NCI-H2196 treated with DMSO at 0.1 percent for 48 hours (cell line): ENCODE data around the gene NEMP2.
"Not testable (repeated sequence)": the region's sequence is repeated elsewhere in the genome, so short reads cannot be mapped to it uniquely, and the experiment has no call there.

Experiments used
- DNase-seq: peaks from one replicate; lab custom pipeline; 2025; ENCODE audit not compliant: unreplicated experiment; lab: John Stamatoyannopoulos, UW

Gene NEMP2

DNA sequence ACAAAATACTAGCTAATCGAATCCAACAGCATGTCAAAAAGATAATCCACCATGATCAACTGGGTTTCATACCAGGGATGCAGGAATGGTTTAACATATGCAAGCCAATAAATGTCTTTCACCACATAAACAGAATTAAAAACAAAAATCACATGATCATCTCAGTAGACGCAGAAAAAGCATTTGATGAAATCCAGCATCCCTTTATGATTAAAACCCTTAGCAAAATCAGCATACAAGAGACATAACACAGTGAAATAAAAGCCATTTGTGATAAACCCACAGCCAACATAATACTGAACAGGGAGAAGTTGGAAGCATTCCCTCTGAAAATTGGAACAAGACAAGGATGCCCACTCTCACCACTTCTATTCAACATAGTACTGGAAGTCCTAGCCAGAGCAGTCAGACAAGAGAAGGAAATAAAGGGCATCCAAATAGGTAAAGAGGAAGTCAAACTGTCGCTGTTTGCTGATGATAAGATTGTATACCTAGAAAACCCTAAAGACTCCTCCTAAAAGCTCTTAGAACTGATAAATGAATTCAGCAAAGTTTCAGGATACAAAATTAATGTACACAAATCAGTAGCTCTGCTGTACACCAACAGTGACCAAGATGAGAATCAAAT, 39.8 kb downstream of the NEMP2 start:
- not testable (repeated sequence) for DNase-seq

DNA sequence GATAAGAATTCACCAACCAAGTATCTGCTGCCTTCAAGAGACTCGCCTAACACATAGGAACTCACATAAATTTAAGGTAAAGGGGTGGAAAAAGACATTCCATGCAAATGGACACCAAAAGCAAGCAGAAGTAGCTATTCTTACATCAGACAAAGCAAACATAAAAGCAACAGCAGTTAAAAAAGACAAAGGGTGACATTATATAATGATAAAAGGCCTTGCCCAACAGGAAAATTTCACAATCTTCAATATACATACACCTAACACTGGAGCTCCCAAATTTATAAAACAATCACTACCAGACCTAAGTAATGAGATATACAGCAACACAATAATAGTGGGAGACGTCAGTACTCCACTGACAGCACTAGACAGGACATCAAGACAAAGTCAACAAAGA, 41.4 kb downstream of the NEMP2 start:
- DNase-seq: no peak

DNA sequence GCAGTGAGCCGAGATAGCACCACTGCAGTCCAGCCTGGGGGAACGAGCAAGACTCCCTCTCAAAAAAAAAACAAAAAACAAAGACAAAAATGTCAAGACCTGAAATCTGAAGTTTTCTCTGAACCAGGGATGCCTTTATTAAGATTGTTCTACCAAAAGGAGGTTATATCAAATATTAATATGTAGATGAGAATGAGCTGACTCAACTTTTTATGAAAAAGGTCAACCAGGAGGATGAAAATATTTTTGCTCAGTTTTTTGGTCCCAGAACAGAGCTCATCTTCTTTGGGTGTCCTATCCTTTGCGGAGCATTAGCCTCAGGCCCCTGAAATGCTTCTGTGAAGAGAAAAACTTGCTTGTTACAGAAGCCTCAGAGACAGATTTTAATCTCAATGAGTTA, 44.0 kb downstream of the NEMP2 start:
- no peak for DNase-seq

DNA sequence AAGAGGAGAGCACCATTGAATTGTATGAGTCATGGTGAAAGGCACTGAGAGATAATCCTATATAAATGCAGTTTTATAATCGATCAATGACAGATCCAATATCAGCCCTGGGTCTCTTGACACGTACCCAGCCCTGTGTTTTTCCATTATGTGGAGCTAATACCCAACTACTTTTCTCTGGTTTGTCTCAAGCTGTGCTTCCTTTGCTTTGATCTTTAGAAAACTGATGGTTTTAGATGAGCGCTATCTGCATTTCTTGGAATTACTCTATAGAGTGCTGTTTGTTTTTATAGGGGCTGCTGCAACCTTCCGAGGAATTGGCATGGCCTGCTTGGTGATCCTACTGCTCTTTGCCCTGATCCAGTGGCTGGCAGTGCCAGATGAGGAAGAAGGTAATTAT, 45.0 kb downstream of the NEMP2 start:
- no peak for DNase-seq

DNA sequence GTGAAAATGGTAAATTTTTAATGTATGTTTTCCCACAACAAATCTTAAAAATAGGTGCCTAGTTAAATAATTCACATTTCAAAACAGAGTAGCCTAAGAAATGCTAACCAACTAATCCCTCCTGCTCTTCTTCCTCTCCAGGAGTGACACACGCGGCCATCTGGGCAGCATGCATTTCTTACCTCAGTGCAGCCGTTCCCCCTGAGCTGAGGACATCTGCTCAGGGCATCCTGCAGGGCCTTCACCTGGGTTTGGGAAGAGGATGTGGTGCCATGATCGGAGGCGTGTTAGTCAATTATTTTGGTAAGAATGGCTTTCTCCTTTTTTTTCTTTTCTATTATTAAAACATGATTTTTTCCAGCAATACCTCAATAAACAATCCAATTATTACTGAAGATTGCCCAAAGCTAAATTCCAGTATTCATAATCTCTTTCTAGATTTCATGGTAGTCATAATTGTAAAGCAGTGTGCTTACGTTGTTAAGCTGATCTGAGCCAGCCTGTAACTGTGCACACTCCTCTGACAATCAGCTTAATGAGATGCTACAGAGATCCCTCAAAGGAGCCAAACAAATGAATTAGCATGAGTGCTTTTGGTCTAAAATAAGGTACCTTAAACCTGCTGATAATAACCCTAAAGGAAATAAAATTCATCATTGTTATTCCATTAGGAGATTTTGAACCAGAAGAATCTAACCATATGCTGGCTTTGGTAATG, 45.8 kb downstream of the NEMP2 start:
- DNase-seq: no peak

DNA sequence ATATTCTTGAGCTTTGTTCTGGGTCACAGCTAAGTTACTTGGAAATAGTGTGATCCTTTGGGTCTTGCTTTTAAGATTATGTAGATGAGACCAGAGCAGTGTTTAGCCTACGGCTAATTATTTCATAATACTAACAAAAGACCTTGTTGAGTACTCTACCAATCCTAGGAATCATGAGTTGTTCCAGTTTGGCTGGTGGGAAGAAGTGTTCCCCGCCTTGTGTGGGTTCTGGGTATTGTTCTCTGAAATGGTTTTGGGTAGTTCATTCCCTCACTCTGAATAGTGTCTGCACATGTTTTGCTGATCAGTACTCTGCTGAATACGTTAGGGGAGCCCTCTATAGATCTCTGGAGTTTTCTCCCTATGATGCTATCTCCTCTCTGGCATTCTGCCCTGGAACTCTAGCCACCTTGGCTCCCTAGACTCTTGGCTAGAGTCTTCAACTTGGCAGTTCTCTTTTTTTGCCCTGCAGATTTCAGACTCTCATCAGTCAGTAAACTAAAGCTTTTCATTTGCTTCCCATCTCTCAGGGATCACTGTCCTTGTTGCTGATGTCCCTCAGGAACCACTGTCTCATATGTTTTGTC, 48.4 kb downstream of the NEMP2 start:
- no peak for DNase-seq

DNA sequence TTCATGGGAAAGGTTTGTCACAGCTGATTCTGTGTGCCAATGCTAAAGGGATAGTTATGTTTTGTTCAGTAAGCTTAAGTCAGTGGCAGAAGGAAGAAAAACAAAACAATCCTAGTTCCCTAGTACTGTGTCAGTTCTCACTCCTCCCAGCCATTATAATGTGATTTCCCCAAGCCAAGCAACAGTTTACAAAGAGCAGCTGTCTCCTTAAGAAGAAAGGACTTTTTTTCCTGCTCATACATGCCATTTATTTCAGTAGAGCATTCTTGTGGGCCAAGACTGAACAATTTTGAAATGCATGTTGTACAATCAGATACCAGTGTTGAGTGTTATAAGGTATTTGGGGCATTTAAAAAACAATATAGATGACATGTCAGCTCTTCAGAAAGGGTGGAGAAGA, 52.1 kb downstream of the NEMP2 start:
- no peak for DNase-seq

DNA sequence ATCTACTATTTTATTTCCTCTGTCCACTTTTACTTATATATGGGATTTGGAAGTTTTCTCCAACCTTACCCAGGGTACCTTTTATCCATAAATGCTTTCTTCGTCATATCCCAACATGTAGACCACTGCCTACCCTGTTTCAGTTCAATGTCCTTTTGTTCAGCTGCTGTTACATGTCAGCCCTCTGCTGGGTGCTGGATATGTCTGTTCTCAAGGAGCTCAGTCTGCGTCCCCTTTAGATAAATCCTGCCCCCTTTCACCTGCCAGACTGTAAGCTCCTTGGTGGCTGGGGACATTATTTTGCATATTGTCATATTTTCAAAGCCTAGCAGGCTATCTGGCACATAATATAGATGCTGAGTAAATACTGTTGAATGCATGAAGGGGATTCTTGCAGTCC, 53.2 kb downstream of the NEMP2 start:
- DNase-seq: no peak

DNA sequence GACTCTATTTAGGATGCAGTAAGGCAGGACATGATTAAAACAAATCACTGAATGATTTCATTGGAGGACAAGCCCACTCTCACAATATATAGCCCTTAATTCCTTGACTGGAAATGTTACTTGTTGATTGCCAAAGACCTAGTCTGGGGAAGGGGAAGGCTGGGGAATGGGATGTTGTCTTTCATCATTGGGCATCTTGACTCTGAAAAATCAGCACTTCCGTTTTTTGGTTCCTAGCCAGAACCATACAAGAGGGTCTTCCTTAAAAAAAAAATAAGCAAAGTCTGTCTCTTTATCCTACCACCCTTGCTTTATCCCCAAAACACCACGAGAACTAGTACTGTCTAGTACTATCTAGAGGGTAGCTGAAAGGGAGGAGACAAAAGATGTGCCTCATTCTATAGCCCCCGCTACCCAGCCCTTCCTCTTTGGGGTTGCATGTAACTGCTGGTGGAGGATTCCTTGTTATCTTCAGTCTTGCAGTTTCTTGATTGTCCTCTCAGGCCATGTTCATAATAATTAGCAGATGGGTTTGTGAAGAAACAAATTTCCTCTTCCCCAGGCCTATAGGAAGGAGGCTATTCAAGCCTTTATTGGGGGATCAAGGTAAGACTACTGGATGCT, 55.8 kb downstream of the NEMP2 start:
- DNase-seq: no peak

DNA sequence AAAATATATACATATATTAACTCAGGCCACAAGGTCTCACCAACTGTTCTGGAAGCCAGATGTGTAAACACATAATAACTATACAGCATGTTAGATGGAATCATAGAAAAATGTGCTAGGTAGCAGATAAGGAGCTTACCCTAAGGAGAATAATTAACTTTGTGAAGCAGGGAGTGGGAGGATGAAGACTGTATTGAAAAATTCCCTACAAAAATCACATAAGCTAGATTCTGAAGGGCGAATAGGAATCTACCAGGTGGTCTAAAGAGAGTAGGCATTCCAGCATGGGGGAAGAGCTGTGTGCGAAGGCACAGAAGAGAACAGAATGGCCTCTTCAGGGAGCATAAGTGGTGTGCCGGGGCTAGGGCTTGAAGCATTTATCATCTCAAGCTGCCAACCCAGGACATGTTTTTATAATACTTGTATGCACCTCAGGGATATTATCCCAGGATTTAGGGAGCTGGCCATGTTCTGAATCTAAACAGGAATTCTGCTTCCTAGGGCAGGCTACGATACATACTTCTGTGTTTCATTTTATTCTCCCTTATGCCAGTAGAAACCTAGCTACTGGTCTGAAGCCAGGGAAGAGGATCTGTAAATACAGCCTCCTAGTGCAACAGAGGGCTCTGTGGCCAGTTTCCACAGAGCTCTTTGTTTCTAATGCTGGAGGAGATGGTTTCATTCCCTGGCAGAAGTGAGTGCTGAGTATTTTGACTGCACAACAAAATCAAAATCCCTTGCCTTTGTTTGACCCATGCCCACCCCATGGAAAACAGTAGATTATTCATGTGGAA, 56.7 kb downstream of the NEMP2 start:
- peak; percentile 23 for DNase-seq

DNA sequence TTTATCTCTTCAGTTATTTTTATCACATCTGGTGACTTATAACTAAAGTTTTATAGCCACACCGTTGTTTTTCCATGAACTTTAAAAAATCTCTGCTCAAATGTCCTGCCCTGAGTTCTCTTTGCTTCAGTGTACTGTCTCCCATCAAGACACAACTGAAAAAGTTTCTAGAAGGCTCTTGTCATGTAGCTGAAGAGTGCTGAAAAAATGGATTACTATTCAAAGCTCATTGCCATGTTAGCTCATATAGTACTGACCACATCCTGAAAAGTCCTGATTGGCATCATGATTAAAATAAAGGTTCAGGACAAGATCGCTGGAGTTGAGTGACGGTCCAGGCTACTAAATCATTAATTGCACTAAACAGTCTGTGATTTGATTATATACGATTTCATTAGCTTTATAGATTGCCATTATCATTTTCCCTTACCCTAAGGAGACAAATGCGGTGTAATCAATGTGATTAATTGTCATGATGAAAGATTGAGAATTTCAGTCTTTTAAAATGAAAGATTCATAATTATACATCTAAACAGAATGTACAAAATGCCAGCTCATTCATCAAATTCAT, 64.2 kb downstream of the NEMP2 start:
- no peak for DNase-seq

DNA sequence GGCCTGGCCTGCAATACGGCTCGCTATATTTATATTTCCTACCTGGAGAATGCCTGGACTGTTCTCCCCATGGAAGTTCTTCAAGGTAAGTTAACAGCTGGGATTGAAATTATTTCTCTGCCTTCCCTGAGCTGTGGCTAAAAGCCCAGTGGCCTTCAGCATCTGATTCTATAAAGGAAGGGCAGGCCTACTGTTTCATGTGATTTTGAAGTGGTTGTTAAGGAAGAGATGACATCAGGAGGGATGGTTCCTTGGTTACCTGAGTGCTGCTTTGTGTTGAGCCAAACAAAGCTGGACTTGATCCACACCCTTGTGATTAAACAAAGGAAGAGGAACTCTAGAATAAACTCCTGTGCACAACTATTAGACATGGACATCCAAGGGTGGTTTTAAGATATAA, 64.8 kb downstream of the NEMP2 start:
- peak; percentile 95 for DNase-seq

DNA sequence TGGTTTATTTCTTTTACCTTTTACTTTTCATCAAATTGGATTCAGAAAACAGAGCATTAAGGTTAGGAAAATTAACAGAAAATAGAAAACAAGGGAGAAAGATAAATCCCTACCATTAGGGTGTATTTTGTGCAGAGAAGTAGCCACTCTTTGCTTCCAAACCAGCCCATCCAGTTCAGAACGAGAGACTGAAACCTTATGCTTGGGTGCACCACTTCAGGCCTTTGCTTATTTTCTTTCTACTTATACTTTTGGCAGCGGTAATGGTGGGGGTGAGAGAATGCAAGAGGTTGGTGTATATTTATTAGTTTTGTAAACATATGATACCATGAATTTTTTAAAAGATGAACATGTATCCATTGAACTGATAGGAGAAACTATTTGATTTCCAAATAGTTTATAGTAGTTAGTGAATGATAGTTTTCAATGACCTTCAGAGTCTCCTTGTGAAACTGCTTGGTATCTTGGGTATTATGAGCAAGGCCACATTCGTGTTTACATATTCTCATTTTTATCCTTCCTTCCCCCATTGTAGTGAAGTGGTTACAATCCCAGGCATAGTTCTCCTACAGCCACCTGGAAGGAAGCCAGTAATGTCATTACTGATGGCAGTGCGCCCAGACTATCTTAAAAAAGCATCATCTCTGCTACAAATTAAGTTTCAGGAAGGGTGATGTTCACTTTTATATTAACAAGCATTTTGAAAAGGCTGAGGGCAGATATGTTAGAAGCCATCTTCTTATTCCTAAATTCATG, 65.5 kb downstream of the NEMP2 start:
- peak; percentile 87 for DNase-seq

DNA sequence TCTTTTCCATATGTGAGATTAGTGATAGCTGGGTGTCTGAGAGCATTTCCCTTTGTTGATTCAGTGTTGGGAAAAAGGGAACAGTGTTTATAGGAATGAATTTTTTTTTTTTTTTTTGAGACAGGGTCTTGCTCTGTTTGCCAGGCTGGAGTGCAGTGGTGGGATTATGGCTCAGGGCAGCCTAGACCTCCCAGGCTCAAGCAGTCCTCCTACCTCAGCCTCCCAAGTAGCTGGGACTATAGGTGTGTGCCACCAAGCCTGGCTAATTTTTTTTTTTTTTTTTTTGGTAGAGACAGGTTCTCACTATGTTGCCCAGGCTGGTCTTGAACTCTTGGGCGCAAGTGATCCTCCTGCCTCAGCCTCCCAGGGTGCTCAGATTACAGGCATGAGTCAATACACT, 66.2 kb downstream of the NEMP2 start:
- not testable (repeated sequence) for DNase-seq

DNA sequence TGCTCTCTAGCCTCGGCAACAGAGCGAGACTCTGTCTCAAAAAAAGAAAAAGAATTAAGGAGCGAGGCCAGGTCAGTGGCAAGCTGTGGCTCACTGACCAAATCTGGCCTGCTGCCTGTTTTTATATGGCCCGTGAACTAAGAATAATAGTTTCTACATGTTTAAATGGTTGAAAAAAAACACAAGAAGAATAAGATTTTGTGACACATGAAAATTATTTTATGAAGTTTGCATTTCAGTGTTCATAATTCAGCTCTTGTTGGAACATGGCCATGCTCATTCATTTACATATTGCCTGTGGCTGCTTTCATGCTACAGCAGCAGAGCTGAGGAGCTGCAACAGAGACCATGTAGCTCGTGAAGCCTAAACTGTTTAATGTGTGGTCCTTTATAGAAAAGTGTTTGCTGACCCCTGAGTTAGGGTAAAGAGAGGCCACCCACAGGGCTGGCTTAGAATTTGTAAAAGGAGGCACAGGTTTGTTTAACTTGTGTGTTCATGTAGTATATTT, 66.9 kb downstream of the NEMP2 start:
- no peak for DNase-seq

DNA sequence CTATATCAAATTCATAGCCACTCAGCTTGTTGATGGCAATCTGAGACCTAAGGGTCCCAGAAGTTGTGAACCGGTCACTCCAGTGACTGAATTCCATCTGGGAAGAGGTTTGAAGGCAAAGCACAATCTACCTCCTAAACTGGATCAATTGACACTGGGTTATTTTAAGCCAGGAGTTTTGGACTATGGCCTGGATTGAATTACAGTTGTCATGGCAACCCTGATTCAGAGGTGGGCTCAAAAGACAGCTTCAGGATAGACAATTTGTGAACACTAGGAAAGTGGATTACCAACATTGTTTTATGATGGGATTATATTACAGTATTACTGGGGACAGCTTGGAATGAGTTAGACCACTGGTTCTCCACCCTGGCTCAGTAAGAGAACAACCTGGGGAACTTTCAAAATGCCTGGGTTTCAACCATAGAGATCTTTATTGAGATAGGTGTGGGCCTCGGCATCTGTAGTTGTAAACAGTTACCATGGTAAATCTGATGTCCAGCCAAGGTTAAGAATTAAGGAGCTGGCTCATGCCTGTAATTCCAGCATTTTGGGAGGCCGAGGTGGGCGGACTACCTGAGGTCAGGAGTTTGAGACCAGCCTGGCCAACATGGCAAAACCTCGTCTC, 67.6 kb downstream of the NEMP2 start:
- DNase-seq: peak; percentile 36

DNA sequence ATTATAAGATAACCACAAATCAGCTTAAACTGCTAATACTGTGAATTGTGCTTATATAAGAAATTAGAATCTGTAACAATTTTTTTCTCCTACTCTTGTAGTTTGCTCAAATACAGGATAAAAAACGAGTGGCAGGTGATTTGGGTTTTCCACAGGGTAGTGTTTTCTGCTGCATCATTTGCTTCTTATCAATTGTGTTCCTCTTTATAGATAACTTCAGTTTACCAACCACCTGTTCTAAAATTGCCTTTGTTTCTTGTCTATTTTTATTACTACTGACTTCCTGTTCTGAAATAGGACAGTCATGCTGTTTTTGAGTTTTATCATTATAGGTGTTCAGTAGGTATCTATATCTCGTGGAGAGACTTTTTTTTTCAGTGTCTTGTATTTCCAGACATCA, 69.5 kb downstream of the NEMP2 start:
- DNase-seq: no peak

DNA sequence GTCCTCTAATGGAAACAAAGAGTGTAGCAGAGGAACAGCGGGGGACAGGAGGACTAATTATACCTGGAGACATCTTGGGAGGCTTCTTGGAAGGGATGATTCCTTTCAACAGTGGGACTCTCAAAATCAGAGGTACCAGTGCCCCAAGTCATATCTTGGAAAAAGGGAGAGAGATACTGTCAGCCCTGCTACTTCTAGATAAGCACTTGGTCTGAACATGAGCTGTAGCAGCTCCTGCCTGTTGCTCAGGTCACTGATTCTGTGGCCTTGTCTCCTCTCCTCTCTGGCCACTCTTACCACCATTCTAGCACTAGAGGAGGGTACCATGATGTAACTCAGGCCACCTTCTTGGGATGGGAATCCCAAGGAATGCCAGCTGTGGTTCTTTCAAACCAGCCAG, 71.9 kb downstream of the NEMP2 start:
- no peak for DNase-seq

DNA sequence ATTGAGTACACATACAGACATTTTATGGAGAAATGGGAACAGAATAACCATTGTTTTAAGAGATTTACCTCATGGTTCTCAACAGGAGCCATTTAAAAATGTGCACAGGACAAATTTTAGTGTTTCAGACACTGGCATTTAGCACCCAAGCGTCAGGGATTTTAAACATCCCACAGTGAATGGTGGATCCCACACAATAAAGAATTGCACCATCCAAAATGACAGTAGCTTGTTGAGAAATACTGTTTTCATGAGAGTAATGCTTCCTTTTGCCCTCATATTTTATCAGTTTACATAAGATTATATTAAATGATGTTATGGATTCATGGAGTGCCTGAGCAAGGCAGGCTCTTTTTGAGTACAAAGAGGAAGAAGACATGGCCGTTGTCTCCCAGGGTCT, 72.3 kb downstream of the NEMP2 start:
- no peak for DNase-seq

DNA sequence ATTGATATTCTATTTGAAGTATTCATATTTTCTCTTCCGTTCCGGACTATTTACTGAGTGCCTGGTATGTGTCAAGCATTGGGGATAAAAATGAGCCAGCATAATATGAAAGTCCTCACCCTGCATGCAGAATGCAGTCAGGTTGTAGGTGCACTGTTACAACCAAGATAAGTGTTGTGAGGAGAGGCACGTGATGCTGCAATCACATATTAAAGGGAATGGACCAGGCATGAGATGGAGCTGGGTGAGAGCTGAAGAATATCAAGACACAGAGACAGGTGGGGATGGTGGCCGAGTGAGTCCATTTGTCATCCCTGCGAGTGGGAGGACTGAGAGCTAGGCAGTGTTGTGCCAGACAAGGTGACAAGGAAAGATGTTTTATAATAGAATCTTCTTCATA, 74.0 kb downstream of the NEMP2 start:
- DNase-seq: no peak
